Measurements from ENCODE around the gene PLCL1.

The PLCL1 gene

DNA sequence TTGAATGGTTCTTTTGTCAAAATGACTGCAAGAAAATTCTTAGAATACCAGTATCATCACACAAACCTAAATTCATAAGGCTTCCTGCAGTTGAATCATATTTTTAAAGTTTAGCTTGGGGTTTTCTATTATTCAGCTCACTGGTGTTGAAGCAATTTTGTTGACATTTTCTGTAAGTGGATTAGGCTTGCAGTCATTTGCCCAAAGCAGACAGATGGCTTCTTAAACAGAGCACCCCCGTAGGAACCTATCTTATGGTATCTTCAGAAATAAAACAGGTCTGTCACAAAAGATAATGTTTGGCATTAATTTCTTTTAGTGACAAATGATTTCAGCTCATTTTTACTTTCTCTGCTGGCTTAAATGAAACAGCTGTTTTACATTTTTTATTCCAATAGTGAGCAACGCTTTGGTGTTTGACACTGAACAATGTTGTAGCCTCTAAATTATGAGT, 331.1 kb downstream of the PLCL1 start:
- Histone ChIP-seq H3K9ac (no peak overlapping the region), H3K4me1 (ENCODE audit: low read depth, poor library complexity, severe bottlenecking) (no peaks in the 10 kb centered on the region), H3K27me3 (ENCODE audit: insufficient read depth, low read depth) (no peaks in the 10 kb centered on the region), H3K36me3 (ENCODE audit: insufficient read depth) (no peaks in the 10 kb centered on the region), H2AFZ (ENCODE audit: low read depth) (no peak overlapping the region), H3K4me3 (IDR thresholded peaks at IDR 0.05; ENCODE audit: insufficient read depth, low read depth, low read length) (no peak overlapping the region), H3K79me2 (ENCODE audit: insufficient read depth, low read depth) (no peaks in the 10 kb centered on the region), H3K27ac (no peak overlapping the region), H3K4me2 (no peak overlapping the region), H4K20me1 (ENCODE audit: insufficient read depth) (no peaks in the 10 kb centered on the region)
- TF ChIP-seq, protein P1, sequence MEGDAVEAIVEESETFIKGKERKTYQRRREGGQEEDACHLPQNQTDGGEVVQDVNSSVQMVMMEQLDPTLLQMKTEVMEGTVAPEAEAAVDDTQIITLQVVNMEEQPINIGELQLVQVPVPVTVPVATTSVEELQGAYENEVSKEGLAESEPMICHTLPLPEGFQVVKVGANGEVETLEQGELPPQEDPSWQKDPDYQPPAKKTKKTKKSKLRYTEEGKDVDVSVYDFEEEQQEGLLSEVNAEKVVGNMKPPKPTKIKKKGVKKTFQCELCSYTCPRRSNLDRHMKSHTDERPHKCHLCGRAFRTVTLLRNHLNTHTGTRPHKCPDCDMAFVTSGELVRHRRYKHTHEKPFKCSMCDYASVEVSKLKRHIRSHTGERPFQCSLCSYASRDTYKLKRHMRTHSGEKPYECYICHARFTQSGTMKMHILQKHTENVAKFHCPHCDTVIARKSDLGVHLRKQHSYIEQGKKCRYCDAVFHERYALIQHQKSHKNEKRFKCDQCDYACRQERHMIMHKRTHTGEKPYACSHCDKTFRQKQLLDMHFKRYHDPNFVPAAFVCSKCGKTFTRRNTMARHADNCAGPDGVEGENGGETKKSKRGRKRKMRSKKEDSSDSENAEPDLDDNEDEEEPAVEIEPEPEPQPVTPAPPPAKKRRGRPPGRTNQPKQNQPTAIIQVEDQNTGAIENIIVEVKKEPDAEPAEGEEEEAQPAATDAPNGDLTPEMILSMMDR (conservative IDR thresholded peaks at IDR 0.05; ENCODE audit: low read depth, low read length): no peak

DNA sequence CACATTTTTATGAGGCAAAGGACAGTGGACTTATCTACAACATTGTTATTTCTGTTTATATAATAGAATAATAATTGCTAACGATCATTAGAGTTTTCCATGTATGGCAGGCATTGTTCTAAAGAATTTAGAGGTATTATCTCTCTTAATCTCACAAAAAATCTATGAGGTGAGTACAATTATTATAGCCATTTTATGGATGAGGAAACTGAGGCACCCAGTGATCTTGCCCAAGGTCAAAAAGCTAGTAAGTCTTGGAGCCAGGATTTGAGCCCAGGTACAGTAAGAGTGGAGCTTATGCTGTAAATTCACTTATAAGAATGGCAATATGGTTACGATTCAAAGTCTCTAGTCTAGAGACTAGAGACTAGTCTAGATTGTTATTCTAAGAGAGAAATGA, 331.7 kb downstream of the PLCL1 start:
- Histone ChIP-seq H3K27me3 (ENCODE audit: insufficient read depth, low read depth) (no peaks in the 10 kb centered on the region), H3K9ac (no peak overlapping the region), H2AFZ (ENCODE audit: low read depth) (no peak overlapping the region), H3K79me2 (ENCODE audit: insufficient read depth, low read depth) (no peaks in the 10 kb centered on the region), H3K27ac (no peak overlapping the region), H4K20me1 (ENCODE audit: insufficient read depth) (no peaks in the 10 kb centered on the region), H3K4me3 (IDR thresholded peaks at IDR 0.05; ENCODE audit: insufficient read depth, low read depth, low read length) (no peak overlapping the region), H3K4me1 (ENCODE audit: low read depth, poor library complexity, severe bottlenecking) (no peaks in the 10 kb centered on the region), H3K4me2 (no peak overlapping the region), H3K36me3 (ENCODE audit: insufficient read depth) (no peaks in the 10 kb centered on the region)
- TF ChIP-seq, protein P1 (conservative IDR thresholded peaks at IDR 0.05; ENCODE audit: low read depth, low read length): no peak

DNA sequence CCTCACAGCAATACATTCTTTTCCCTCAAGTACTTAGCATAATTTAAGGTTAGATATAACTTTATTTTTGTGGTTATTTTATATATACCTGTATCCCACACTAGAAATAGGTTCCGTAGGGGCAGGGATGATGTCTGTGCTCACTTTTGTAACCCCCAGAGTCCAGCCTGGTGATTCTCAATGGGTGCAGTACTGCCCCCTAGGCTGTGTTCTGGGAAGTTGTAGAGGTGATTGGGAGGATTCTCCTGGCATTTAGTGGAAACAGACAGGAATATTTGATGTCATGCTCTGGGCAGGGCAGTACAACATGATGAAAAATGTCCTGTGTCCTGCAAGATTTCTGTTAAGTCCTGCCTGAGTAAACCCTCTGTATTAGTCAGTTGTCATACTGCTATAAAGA, 333.3 kb downstream of the PLCL1 start:
- no peaks in the 10 kb centered on the region for H3K79me2 ChIP-seq (ENCODE audit: insufficient read depth, low read depth)
- TF ChIP-seq, protein P1 (conservative IDR thresholded peaks at IDR 0.05; ENCODE audit: low read depth, low read length): no peak
- no peaks in the 10 kb centered on the region for H4K20me1 ChIP-seq (ENCODE audit: insufficient read depth)

DNA sequence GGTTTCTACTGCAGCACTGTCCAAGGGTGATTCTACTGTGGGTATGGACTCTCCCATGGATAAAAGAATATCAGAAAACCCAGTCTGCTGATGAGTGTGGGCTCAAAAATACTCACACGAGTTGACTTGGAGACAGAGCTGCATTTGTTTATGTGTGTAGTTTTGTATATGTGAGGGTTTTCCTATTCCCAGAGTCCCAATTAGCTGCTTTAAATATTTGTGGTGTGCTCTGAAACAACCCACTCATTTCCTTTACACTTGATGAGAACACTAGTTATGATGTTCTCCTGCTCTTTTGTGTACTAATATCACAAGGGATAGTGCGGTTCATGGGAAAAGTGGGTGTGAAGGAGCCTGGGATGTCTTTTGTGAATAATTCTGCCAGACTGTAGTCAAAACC, 337.3 kb downstream of the PLCL1 start:
- Histone ChIP-seq H3K27ac (no peak overlapping the region), H3K4me3 (IDR thresholded peaks at IDR 0.05; ENCODE audit: insufficient read depth, low read depth, low read length) (no peak overlapping the region), H3K9ac (no peak overlapping the region), H3K4me1 (ENCODE audit: low read depth, poor library complexity, severe bottlenecking) (no peaks in the 10 kb centered on the region), H3K4me2 (no peak overlapping the region), H3K36me3 (ENCODE audit: insufficient read depth) (no peaks in the 10 kb centered on the region), H3K27me3 (ENCODE audit: insufficient read depth, low read depth) (no peaks in the 10 kb centered on the region), H2AFZ (ENCODE audit: low read depth) (no peak overlapping the region), H4K20me1 (ENCODE audit: insufficient read depth) (no peaks in the 10 kb centered on the region), H3K79me2 (ENCODE audit: insufficient read depth, low read depth) (no peaks in the 10 kb centered on the region)
- TF ChIP-seq, protein P1 (conservative IDR thresholded peaks at IDR 0.05; ENCODE audit: low read depth, low read length): no peak

More for the DNA sequence above, 333.3 kb downstream of the PLCL1 start:
- H3K4me3 ChIP-seq (IDR thresholded peaks at IDR 0.05; ENCODE audit: insufficient read depth, low read depth, low read length): no peak overlapping the region
- no peak overlapping the region for H3K27ac ChIP-seq
- no peaks in the 10 kb centered on the region for H3K27me3 ChIP-seq (ENCODE audit: insufficient read depth, low read depth)
- no peaks in the 10 kb centered on the region for H3K4me1 ChIP-seq (ENCODE audit: low read depth, poor library complexity, severe bottlenecking)
- H3K9ac ChIP-seq: no peak overlapping the region
- no peaks in the 10 kb centered on the region for H3K36me3 ChIP-seq (ENCODE audit: insufficient read depth)
- no peak overlapping the region for H3K4me2 ChIP-seq
- no peak overlapping the region for H2AFZ ChIP-seq (ENCODE audit: low read depth)

All from KMS-11 (cell line).